GM12873 (cell line): ENCODE results near the gene GABRG3.

Source experiments
- CTCF ChIP-seq: IDR thresholded peaks from 2 replicates; pipeline ENCODE4 v1.5.1; 2012; ENCODE audit warnings: low read depth, mild to moderate bottlenecking, moderate library complexity, low read length, control low read depth; ENCODE audit not compliant: insufficient read depth; ENCODE audit errors: missing control alignments

Gene GABRG3

DNA sequence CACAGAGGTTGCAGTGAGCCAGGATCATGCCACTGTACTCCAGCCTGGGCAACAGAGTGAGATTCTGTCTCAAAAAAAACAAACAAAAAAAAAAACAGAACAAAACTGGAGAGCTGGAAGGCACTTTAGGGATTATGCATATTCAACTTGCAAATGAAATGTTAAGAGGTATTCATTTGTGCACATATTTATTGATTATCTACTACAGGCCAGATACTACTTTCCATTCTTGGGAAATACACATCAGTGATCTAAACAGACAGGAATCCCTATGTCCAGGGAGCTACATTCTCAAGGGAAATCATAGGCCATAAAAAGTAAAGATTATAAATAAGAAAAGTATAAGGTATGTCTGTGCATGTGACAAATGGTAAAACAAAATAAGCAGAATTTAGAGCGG lies 322.6 kb downstream of the GABRG3 start:
- no peak for TF ChIP-seq CTCF

DNA sequence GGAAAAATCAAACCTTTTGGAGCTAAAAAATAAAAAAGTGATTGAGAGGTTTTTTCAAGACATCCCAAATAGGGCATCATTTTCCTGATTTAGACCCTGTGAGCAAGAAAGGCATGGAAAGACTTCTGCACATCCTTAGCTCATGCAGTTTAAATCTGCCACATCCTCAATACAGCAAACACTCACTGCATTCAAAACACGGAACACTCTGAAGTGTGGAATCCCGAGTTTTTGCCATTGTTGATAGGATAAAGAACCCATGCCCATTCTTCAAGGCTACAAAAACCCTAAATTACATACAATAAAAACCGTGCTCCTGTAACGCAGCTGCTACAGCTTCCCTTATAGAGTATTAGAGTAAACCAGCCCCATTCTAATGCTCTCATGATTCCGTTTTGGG lies 346.8 kb downstream of the GABRG3 start:
- TF ChIP-seq CTCF: no peak

DNA sequence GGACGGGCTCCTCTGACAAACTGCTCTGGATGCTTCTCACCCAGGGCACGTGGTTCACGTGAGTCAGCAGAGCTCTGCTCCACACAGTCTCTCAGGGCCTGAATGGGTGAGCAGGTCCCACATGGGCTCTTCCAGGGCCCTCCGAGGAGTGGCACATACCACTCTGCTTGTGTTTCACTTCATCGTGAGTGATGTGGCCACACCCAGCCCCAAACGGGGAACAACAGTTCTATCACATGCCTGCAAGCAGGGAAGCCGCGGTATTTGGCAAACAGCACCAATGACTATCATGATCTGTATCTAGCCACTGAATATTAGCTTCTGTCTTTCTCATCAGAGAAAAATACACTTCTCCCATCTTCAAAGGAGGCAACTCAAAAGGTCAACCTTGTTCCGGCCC lies 352.8 kb downstream of the GABRG3 start:
- TF ChIP-seq CTCF: no peak

DNA sequence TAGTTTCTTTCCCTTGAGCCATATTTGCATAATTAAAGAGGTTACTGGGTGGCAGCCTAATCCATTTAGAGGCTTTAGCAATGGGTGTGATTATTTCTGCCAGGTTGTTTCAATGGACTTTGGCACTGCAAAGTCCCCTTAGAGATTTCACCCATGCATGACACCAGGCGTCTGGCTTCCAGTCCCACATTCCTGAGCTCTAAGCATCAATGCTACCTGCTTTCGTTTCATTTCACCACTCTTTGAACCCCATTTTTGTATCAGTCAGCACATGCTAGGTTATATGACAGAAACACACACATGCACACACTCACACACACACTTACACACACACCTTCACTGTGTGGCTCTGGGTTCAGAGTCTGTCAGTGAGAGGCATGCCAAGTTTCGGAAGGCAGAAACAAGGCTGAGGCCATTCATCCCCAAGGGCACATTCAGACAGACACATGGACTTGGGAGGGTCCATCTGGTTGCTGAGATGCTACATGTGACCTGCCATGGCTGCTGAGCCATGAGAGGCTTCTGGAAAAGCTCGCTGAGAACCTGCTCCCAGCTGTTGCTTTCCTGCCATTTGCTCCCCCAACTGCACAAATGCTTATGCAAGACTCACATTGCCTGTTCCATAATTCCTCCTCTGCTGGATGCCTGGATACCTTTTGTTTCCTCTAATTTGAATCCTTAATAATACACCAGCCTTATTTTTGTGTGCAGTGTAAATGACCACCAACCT lies 354.1 kb downstream of the GABRG3 start:
- no peak for TF ChIP-seq CTCF

- no peak for TF ChIP-seq CTCF
Observed at GRCh38 chr15:27327467-27328025, 356.6 kb downstream of the GABRG3 start.

GRCh38 chr15:27328186-27328585 lies 357.2 kb downstream of the GABRG3 start:
- TF ChIP-seq CTCF: no peak

DNA sequence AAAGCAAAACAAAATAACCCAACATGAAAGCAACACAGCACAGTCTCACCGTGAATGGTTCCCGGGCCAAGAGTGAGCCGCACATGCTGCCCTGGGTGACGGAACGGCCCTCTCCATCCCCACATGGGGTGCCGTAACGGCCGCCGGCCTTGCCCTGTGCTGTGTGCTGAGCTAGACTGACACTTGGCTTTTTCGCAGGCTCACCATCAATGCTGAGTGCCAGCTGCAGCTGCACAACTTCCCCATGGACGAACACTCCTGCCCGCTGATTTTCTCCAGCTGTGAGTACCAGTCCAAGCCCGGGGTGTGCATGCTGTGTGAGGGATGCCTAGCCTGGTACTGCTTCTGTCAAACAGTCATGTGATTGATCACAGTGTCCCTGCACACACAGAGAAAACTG lies 357.6 kb downstream of the GABRG3 start:
- TF ChIP-seq CTCF: no peak
